Endodermal cell (in vitro differentiated cells): ENCODE results near the gene BCORL1. TPM values are rescaled to one million over a fixed set of nuclear protein-coding genes. Genes with fewer than 3 reads are reported as not detected.

Experiments used
- DNase-seq: peaks from one replicate; pipeline ENCODE4 v3.0.0-alpha.2; 2017
- H3K27ac ChIP-seq: 2 replicates; pipeline ENCODE4 v1.5.1; 2013; ENCODE audit warnings: mild to moderate bottlenecking, low read depth, low read length, moderate library complexity
- H3K27me3 ChIP-seq: 2 replicates; pipeline ENCODE4 v1.6.1; 2013; ENCODE audit warnings: mild to moderate bottlenecking, low read length, moderate library complexity; ENCODE audit not compliant: insufficient read depth, control insufficient read depth, poor library complexity, severe bottlenecking
- H3K36me3 ChIP-seq: 2 replicates; pipeline ENCODE4 v1.7.0; 2013; ENCODE audit warnings: mild to moderate bottlenecking, low read length, moderate library complexity; ENCODE audit not compliant: control insufficient read depth, insufficient read depth
- H3K4me1 ChIP-seq: one replicate; pipeline ENCODE4 v1.7.0; 2013; ENCODE audit warnings: low read length; ENCODE audit not compliant: control insufficient read depth, insufficient read depth
- H3K4me3 ChIP-seq: 2 replicates; pipeline ENCODE4 v1.5.1; 2013; ENCODE audit warnings: mild to moderate bottlenecking, low read length, moderate library complexity
- H3K9ac ChIP-seq: 2 replicates; pipeline ENCODE4 v1.6.1; 2013; ENCODE audit warnings: mild to moderate bottlenecking, low read length, moderate library complexity; ENCODE audit not compliant: poor library complexity, severe bottlenecking; ENCODE audit errors: extremely low read depth
- H3K9me3 ChIP-seq: 2 replicates; pipeline ENCODE4 v1.6.1; 2013; ENCODE audit warnings: mild to moderate bottlenecking, low read length, moderate library complexity; ENCODE audit not compliant: control insufficient read depth
- H3K27ac Mint-ChIP-seq: 2 replicates; pipeline ENCODE4 v1.8.0; 2020; ENCODE audit warnings: mixed read lengths
- H3K27me3 Mint-ChIP-seq: 2 replicates; pipeline ENCODE4 v1.8.0; 2021; ENCODE audit warnings: mild to moderate bottlenecking, mixed read lengths; ENCODE audit not compliant: insufficient read depth
- H3K36me3 Mint-ChIP-seq: 2 replicates; pipeline ENCODE4 v1.8.0; 2020; ENCODE audit warnings: low read depth, mixed read lengths
- H3K4me1 Mint-ChIP-seq: 2 replicates; pipeline ENCODE4 v1.8.0; 2020; ENCODE audit warnings: mixed read lengths
- H3K4me3 Mint-ChIP-seq: 2 replicates; pipeline ENCODE4 v1.8.0; 2020; ENCODE audit warnings: mild to moderate bottlenecking, moderate library complexity, mixed read lengths
- H3K9me3 Mint-ChIP-seq: 2 replicates; pipeline ENCODE4 v1.8.0; 2020; ENCODE audit warnings: mild to moderate bottlenecking, mixed read lengths
- CTCF ChIP-seq: fragments of 200-600 bp; sonication (generic); conservative IDR thresholded peaks from 2 replicates; pipeline ENCODE4 v1.5.0; 2021; ENCODE audit warnings: antibody characterized with exemption, mild to moderate bottlenecking
- WGBS, 2 experiments: methylation state at CpG; one replicate each; pipeline versions ENCODE4 v1.1.5 to v1.1.7; 2013; ENCODE audit warnings: missing lambda C conversion rate in 2 of 2, mixed read lengths in 1 of 2; ENCODE audit not compliant: insufficient coverage in 1 of 2, insufficient read length in 1 of 2; 5-methylcytosine and 5-hydroxymethylcytosine counted together
- long read RNA-seq, 4 experiments: library from polyadenylated mRNA in 2 of 4; library from RNA in 1 of 4; library from capped mRNA in 1 of 4; stranded (forward) in 3 of 4; unstranded in 1 of 4; transcript quantifications; one replicate each; pipeline ENCODE4 v2.0.0, GENCODE V29; 2020 to 2021; ENCODE audit warnings: inconsistent platforms in 1 of 4
- polyA plus RNA-seq, 2 experiments: library from polyadenylated mRNA; stranded (reverse); fragments of 50-300 nt; gene quantifications; one replicate each; pipeline ENCODE4 v1.2.3, GENCODE V29; 2013
- total RNA-seq, 2 donors: library from RNA; stranded (reverse); fragmentation: NEBNext Ultra II Directional in 1 of 2; extraction: Animal tissue kit (Norgen Biotek cat#: 25700) in 1 of 2; gene quantifications; 2 replicates in 1 of 2; 3 replicates in 1 of 2; pipeline ENCODE4 v1.2.1, GENCODE V29; 2021

The BCORL1 gene
- 10 to 100 TPM; 24.5 to 29.9 TPM for total RNA-seq
- 22.2 TPM for polyA plus RNA-seq (2013, experiment 1 of 2)
- 20.2 TPM for polyA plus RNA-seq (2013, experiment 2 of 2)
- long read RNA-seq, experiment 1, partial matches to known transcripts: 4 of 8 reads
- long read RNA-seq, experiment 1, other reads (novel, unspliced or antisense): 4 of 8 reads
- long read RNA-seq, experiment 2, full-length matches to known transcripts: 3 of 19 reads
- long read RNA-seq, experiment 2, partial matches to known transcripts: 6 of 19 reads
- long read RNA-seq, experiment 2, other reads (novel, unspliced or antisense): 10 of 19 reads
- long read RNA-seq, experiment 3, full-length matches to known transcripts: 5 of 9 reads
- long read RNA-seq, experiment 3, partial matches to known transcripts: 1 of 9 reads
- long read RNA-seq, experiment 3, other reads (novel, unspliced or antisense): 3 of 9 reads
- long read RNA-seq, experiment 4: 0 reads

- no peak within 1 kb of the TSS for H3K4me3 Mint-ChIP-seq
- H3K27me3 Mint-ChIP-seq: peaks cover 55% of the 10 kb centered on the region
- Histone ChIP-seq H3K27ac (no peak within 1 kb of the TSS), H3K4me1 (no peaks in the 10 kb centered on the region), H3K4me3 (peak within 1 kb of the TSS; percentile 78), H3K27me3 (peaks cover 17% of the 10 kb centered on the region), H3K36me3 (no peaks in the 10 kb centered on the region), H3K9me3 (no peaks in the 10 kb centered on the region), H3K9ac (no peak within 1 kb of the TSS)
- 1% methylated on average over 55 of the region's 74 CpGs; no CpG with 5 or more reads in 1 of the 2 experiments for WGBS, 2 experiments
- peaks cover 5% of the 10 kb centered on the region for H3K4me1 Mint-ChIP-seq
- H3K27ac Mint-ChIP-seq: peak within 1 kb of the TSS; percentile 48
- TF ChIP-seq CTCF: no peak
- H3K36me3 Mint-ChIP-seq: peaks cover 3% of the 10 kb centered on the region
- peaks cover 45% of the 10 kb centered on the region for H3K9me3 Mint-ChIP-seq
- peak; percentile 95 for DNase-seq
Measured at GRCh38 chrX:129982300-129983251, at the start of gene BCORL1. BCORL1 (plus strand) TSS chrX:129982635; CDS start chrX:130005232, 22,597 bp downstream.

- H3K9me3 ChIP-seq: no peaks in the 10 kb centered on the region
- WGBS, 2 experiments: 0 to 4% methylated on average over 4 to 42 of the region's 47 CpGs
- peaks cover 4% of the 10 kb centered on the region for H3K36me3 ChIP-seq
- H3K9ac ChIP-seq: no peak overlapping the region
- peak overlapping the region; percentile 46 for H3K4me3 Mint-ChIP-seq
- no peak overlapping the region for H3K4me3 ChIP-seq
- TF ChIP-seq CTCF: no peak
- H3K4me1 ChIP-seq: no peaks in the 10 kb centered on the region
- H3K27me3 Mint-ChIP-seq: peaks cover 48% of the 10 kb centered on the region
- peaks cover 40% of the 10 kb centered on the region for H3K9me3 Mint-ChIP-seq
- H3K27ac ChIP-seq: no peak overlapping the region
- H3K27ac Mint-ChIP-seq: no peak overlapping the region
- peaks cover 44% of the 10 kb centered on the region for H3K27me3 ChIP-seq
- H3K4me1 Mint-ChIP-seq: peaks cover 13% of the 10 kb centered on the region
- DNase-seq: peak; percentile 68
- H3K36me3 Mint-ChIP-seq: peaks cover 13% of the 10 kb centered on the region
Measured at GRCh38 chrX:129932821-129933321, 49.6 kb upstream of the BCORL1 start.

GRCh38 chrX:129933700-129934099 is 48.7 kb upstream of the BCORL1 start:
- TF ChIP-seq CTCF: no peak
- H3K27me3 Mint-ChIP-seq: peaks cover 56% of the 10 kb centered on the region
- WGBS, 2 experiments: 11 to 14% methylated on average over 5 to 7 of the region's 7 CpGs
- no peak for DNase-seq
- Histone ChIP-seq H3K27me3 (peaks cover 44% of the 10 kb centered on the region), H3K27ac (no peak overlapping the region), H3K4me1 (no peaks in the 10 kb centered on the region), H3K36me3 (peaks cover 4% of the 10 kb centered on the region), H3K9me3 (no peaks in the 10 kb centered on the region), H3K4me3 (no peak overlapping the region), H3K9ac (no peak overlapping the region)
- H3K4me1 Mint-ChIP-seq: peaks cover 18% of the 10 kb centered on the region
- H3K36me3 Mint-ChIP-seq: peaks cover 9% of the 10 kb centered on the region
- peaks cover 44% of the 10 kb centered on the region for H3K9me3 Mint-ChIP-seq
- H3K4me3 Mint-ChIP-seq: peak overlapping the region; percentile 46
- no peak overlapping the region for H3K27ac Mint-ChIP-seq
